ENCODE data around the gene PREB. TPM values are rescaled to one million over a fixed set of nuclear protein-coding genes. Genes with fewer than 3 reads are reported as not detected.

Gene PREB
- total RNA-seq, 2 experiments from 2014 or later = 96.8 to 113 TPM

DNA sequence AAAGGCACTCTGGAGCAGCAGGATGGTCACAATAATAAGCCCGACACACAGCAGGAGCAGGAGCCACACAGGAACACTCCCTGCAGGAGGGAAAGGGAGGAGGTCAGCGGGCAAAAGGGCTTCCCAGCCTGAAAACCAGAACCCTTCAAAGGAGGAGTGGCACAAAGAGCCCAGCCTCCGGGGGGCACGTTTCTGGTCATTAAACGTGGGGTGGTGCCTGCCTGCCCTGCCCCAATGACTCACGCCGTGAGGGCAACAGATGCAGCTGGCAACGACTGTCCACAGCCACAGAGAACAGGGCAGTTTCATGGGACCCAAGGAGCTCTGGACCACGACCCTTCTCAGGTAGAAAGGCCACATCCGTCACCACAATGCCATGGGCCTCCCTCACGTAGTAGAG is 3.0 kb downstream of the PREB start:
- POLR2A ChIA-PET = interaction anchor here (1.0 kb wide), 2 partner anchors 10 to 23 kb away, joined by 3 to 5 read pairs; no protein-coding TSS in a partner anchor
- intact Hi-C loops (cut with micrococcal nuclease; ENCODE audit: unreplicated experiment) = loop anchor here (5.0 kb wide), 1 partner anchor 81 kb away; the partner anchor contains the start of genes ATRAID and SLC5A6
- H3K4me1 ChIP-seq (ENCODE audit: insufficient read depth, low read length, poor library complexity, severe bottlenecking) = peaks cover 20% of the 10 kb centered on the region
- CTCF ChIA-PET (ENCODE audit: unreplicated experiment) = interaction anchor here (0.5 kb wide), 1 partner anchor 45 kb away, joined by 3 read pairs; the partner anchor contains the start of gene KHK
- H3K9me3 ChIP-seq (ENCODE audit: low read length) = no peaks in the 10 kb centered on the region
- TF ChIP-seq, protein P1, sequence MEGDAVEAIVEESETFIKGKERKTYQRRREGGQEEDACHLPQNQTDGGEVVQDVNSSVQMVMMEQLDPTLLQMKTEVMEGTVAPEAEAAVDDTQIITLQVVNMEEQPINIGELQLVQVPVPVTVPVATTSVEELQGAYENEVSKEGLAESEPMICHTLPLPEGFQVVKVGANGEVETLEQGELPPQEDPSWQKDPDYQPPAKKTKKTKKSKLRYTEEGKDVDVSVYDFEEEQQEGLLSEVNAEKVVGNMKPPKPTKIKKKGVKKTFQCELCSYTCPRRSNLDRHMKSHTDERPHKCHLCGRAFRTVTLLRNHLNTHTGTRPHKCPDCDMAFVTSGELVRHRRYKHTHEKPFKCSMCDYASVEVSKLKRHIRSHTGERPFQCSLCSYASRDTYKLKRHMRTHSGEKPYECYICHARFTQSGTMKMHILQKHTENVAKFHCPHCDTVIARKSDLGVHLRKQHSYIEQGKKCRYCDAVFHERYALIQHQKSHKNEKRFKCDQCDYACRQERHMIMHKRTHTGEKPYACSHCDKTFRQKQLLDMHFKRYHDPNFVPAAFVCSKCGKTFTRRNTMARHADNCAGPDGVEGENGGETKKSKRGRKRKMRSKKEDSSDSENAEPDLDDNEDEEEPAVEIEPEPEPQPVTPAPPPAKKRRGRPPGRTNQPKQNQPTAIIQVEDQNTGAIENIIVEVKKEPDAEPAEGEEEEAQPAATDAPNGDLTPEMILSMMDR (conservative IDR thresholded peaks at IDR 0.05; ENCODE audit: low read length) = no peak
- no peak for TF ChIP-seq EZH2phosphoT487 (IDR thresholded peaks at IDR 0.05; ENCODE audit: borderline replicate concordance, low read depth, low read length)
- no peak for DNase-seq (ENCODE audit: low spot score)
- peaks cover 20% of the 10 kb centered on the region for H3K79me2 ChIP-seq (ENCODE audit: insufficient read depth, low read depth, low read length)
- H3K9me2 ChIP-seq (ENCODE audit: insufficient read depth, low read length) = no peaks in the 10 kb centered on the region
- H4K20me1 ChIP-seq (ENCODE audit: insufficient read depth, low read length) = peaks cover 5% of the 10 kb centered on the region; the same call in 1 of the 2 replicates
- H2AFZ ChIP-seq (ENCODE audit: low read length) = no peak overlapping the region
- no peak overlapping the region for H3K4me2 ChIP-seq (ENCODE audit: low read length)
- peaks cover 56% of the 10 kb centered on the region for H3K36me3 ChIP-seq (ENCODE audit: insufficient read depth, low read length)
- H3K27ac ChIP-seq (ENCODE audit: low read depth, low read length, poor library complexity, severe bottlenecking) = no peak overlapping the region
- no peak overlapping the region for H3K4me3 ChIP-seq (ENCODE audit: low read depth, low read length, poor library complexity, severe bottlenecking)
- no TSS peak for BruUV-seq (replicated peaks)

DNA sequence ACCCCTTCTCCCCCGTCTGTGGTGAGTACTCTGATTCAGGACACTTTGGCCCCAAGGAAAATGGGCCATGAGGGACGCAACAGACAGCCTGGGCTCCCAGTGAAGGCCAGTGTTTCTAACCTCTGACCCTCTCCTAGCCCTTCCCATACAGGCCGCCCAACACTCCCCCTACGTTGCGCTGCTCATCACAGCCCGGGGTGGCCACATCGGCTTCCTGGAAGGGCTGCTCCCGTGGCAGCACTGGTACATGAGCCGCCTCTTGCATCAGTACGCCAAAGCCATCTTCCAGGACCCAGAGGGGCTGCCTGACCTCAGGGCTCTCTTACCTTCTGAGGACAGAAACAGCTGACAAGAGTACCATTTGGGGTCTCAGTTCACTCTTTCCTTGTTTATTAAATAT is 4.0 kb downstream of the PREB start:
- Histone ChIP-seq H3K27ac (ENCODE audit: low read depth, low read length, poor library complexity, severe bottlenecking) (no peak overlapping the region), H3K36me3 (ENCODE audit: insufficient read depth, low read length) (peaks cover 56% of the 10 kb centered on the region), H3K4me2 (ENCODE audit: low read length) (no peak overlapping the region), H3K4me3 (ENCODE audit: low read depth, low read length, poor library complexity, severe bottlenecking) (no peak overlapping the region), H3K79me2 (ENCODE audit: insufficient read depth, low read depth, low read length) (peaks cover 20% of the 10 kb centered on the region), H2AFZ (ENCODE audit: low read length) (no peak overlapping the region), H4K20me1 (ENCODE audit: insufficient read depth, low read length) (peaks cover 5% of the 10 kb centered on the region; the same call in 1 of the 2 replicates), H3K4me1 (ENCODE audit: insufficient read depth, low read length, poor library complexity, severe bottlenecking) (peaks cover 19% of the 10 kb centered on the region), H3K9me2 (ENCODE audit: insufficient read depth, low read length) (no peaks in the 10 kb centered on the region), H3K9me3 (ENCODE audit: low read length) (no peaks in the 10 kb centered on the region)
- CTCF ChIA-PET (ENCODE audit: unreplicated experiment) = no interaction called here
- intact Hi-C loops (cut with micrococcal nuclease; ENCODE audit: unreplicated experiment) = loop anchor here (5.0 kb wide), 1 partner anchor 82 kb away; the partner anchor contains the start of genes ATRAID and SLC5A6
- POLR2A ChIA-PET = no interaction called here
- BruUV-seq (replicated peaks) = no TSS peak
- DNase-seq (ENCODE audit: low spot score) = no peak
- no peak for TF ChIP-seq EZH2phosphoT487 (IDR thresholded peaks at IDR 0.05; ENCODE audit: borderline replicate concordance, low read depth, low read length)
- TF ChIP-seq, protein P1 (conservative IDR thresholded peaks at IDR 0.05; ENCODE audit: low read length) = no peak
